ENCODE data around the gene HSF4. TPM values are rescaled to one million over a fixed set of nuclear protein-coding genes. Genes with fewer than 3 reads are reported as not detected.

Gene HSF4
- total RNA-seq, 1 donor from 2014 or later = 70.5 TPM

- peaks cover 72% of the 10 kb centered on the region for H3K4me1 ChIP-seq
- no peak for TF ChIP-seq CTCF (IDR thresholded peaks at IDR 0.05; ENCODE audit: borderline replicate concordance)
- peak overlapping the region; percentile 90 for H3K27ac ChIP-seq (replicated peaks)
- no peaks in the 10 kb centered on the region for H3K9me3 ChIP-seq (replicated peaks)
- no peaks in the 10 kb centered on the region for H3K36me3 ChIP-seq
- peak; percentile 60 for DNase-seq
- intact Hi-C loops (cut with micrococcal nuclease) = no loop called here
- peaks cover 45% of the 10 kb centered on the region for H3K27me3 ChIP-seq (ENCODE audit: low read depth)
- H3K4me3 ChIP-seq = peak overlapping the region; percentile 98
Measured at GRCh38 chr16:67161595-67162058, 2.9 kb upstream of the HSF4 start.

GRCh38 chr16:67162506-67163163 is 1.9 kb upstream of the HSF4 start:
- DNase-seq = no peak
- no peaks in the 10 kb centered on the region for H3K9me3 ChIP-seq (replicated peaks)
- intact Hi-C loops (cut with micrococcal nuclease) = no loop called here
- TF ChIP-seq CTCF (IDR thresholded peaks at IDR 0.05; ENCODE audit: borderline replicate concordance) = no peak
- no peaks in the 10 kb centered on the region for H3K36me3 ChIP-seq
- H3K4me1 ChIP-seq = peaks cover 72% of the 10 kb centered on the region
- H3K4me3 ChIP-seq = peak overlapping the region; percentile 70
- H3K27ac ChIP-seq (replicated peaks) = peak overlapping the region; percentile 90
- H3K27me3 ChIP-seq (ENCODE audit: low read depth) = peaks cover 45% of the 10 kb centered on the region

- intact Hi-C loops (cut with micrococcal nuclease) = no loop called here
- DNase-seq = peak; percentile 68
Measured at GRCh38 chr16:67163164-67163998, 1.2 kb upstream of the HSF4 start.

GRCh38 chr16:67163999-67164558 is 466 bp upstream of the HSF4 start:
- Histone ChIP-seq H3K36me3 (no peaks in the 10 kb centered on the region), H3K4me3 (peak overlapping the region; percentile 70), H3K4me1 (peaks cover 71% of the 10 kb centered on the region), H3K27ac (replicated peaks) (peak overlapping the region; percentile 90), H3K9me3 (replicated peaks) (no peaks in the 10 kb centered on the region), H3K27me3 (ENCODE audit: low read depth) (peaks cover 45% of the 10 kb centered on the region)
- intact Hi-C loops (cut with micrococcal nuclease) = no loop called here
- TF ChIP-seq CTCF (IDR thresholded peaks at IDR 0.05; ENCODE audit: borderline replicate concordance) = no peak
- DNase-seq = no peak

More at GRCh38 chr16:67163164-67163998, 1.2 kb upstream of the HSF4 start:
- Histone ChIP-seq H3K36me3 (no peaks in the 10 kb centered on the region), H3K4me3 (peak overlapping the region; percentile 70), H3K27ac (replicated peaks) (peak overlapping the region; percentile 90), H3K9me3 (replicated peaks) (no peaks in the 10 kb centered on the region), H3K27me3 (ENCODE audit: low read depth) (peaks cover 45% of the 10 kb centered on the region), H3K4me1 (peaks cover 72% of the 10 kb centered on the region)
- TF ChIP-seq CTCF (IDR thresholded peaks at IDR 0.05; ENCODE audit: borderline replicate concordance) = no peak

Data from left ventricle myocardium inferior (tissue), 1 donor.